SK-N-MC (cell line): ENCODE data around the gene PIK3CD.

Source experiments
- EZH2 ChIP-seq: fragments of 200-600 bp; sonication (generic); IDR thresholded peaks from one replicate; pipeline ENCODE4 v1.6.1; 2017; ENCODE audit warnings: antibody characterized with exemption
- FOXP2 ChIP-seq: optimal IDR thresholded peaks from 2 replicates; pipeline ENCODE3; 2011; ENCODE audit warnings: mild to moderate bottlenecking, moderate library complexity; ENCODE audit not compliant: insufficient read depth; ENCODE audit errors: extremely low read length, control extremely low read depth
- POLR2AphosphoS5 ChIP-seq: IDR thresholded peaks from 2 replicates; pipeline ENCODE4 v1.6.1; 2012; ENCODE audit warnings: mild to moderate bottlenecking, low read depth, low read length, borderline replicate concordance

GRCh38 chr1:9680091-9680490, 28.6 kb downstream of the PIK3CD start:
- TF ChIP-seq POLR2AphosphoS5 (no peak), EZH2 (no peak), FOXP2 (no peak)
